GM19324 (cell line): ENCODE results near the gene FAM240A.
"Not testable (repeated sequence)": the region's sequence is repeated elsewhere in the genome, so short reads cannot be mapped to it uniquely, and the experiment has no call there.

Source experiments
- ATAC-seq: cut with Tn5 transposase; IDR thresholded peaks from one replicate; pipeline ENCODE4 v1.9.1; 2021; ENCODE audit warnings: mild to moderate bottlenecking, moderate library complexity; ENCODE audit not compliant: unreplicated experiment, low FRiP score

FAM240A gene

DNA sequence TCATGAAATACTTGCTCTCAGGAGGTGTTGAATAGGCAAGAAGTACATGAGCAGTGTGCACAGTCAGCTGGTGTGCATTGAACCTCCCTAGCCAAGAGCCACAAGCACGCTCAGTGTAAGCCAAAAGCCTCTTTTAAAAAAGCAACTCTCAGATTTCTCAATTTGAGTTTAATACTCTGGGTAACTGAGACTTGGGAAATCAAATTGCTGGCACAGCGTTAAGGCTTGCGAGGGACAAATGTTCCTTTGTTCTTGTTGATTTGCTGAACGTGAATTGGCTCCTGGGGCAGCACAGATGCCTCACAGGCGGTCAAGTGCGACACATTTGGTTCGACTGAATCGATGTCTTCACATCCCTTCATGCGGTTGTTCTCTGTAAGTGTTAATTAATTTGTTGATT, at the start of gene FAM240A:
TSS of gene FAM240A (plus strand) at position 202 of the 400 bp plus-strand sequence. CDS start at position 361, 159 bp downstream.
- ATAC-seq, result no peak

DNA sequence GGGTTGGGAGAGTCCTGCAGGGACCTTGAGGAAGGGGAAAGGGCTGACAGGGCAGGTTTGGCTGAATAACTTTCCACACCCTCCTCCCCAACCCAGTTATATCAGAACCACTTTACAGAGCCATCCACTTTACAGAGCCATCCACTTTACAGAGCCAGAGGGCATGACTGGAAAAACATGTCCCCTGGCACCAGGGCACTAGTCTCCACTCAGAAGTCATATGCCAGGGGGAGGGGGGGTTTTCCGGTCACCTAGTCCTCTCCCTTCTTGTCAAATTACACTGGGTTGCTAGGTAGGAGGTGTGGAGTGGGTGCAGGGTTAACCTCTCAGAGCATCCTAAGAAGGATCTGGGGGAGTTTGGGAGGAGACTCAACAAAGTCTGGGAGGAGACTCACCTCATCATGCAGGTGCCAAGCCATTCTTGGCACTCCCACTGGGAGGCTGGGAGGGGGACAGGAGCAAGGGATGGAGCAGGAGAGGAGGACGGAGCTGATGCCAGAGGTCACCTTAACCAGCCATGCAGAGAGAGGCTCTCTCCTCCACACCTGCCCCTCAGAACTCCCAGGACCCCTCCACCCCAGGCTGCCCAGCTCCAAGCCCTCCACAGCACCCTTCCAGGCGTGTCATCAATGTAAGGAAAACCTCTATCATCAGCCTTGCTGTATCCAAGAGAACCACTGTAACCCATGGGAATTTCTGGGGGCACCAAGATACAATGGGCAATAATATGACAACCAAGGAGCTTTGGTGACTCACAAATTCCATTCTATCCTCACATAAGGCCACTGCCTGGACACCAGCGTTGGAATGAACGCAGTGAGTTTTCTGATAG, 47.9 kb upstream of the FAM240A start:
- no peak for ATAC-seq

DNA sequence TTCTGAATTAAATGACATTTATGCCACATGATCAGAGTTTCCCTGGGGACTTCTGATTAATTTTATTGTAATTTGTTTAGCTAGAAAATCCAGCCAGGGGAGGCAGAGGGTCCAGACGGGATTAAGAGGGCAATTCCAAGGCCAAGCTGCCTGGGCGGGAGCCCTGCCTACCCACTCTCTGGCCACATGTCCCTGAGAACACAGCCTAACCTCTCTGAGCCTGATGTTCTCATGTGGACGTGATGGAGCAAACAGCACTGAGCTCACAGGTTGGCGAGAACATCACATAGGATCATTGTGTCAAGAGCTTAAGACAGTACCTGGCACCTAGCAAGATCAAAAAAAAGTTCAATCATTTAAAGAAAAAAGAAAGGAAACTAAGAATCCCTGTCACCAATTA, 47.2 kb upstream of the FAM240A start:
- ATAC-seq, result no peak

DNA sequence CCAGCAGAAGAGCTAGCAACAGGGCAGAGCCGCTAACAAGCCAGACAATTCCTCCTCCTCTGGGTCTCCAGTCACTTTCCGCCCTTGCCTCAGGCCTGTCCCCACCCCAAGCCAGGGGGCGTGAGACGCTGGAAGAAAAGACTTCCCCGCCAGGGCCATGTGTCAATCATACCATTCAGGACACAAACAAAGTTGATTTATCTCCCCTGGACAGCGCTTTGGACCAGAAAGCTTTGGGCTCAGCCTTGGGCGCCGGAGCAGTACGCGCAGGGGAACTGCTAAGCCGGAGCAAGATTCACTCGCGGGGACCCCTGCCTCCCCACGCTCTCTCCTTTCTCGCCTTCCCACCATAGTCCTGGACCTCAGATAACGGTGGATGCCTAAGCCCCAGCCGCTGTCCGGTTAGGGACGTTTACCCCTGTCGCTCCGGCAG, 46.7 kb upstream of the FAM240A start:
- ATAC-seq, result no peak

DNA sequence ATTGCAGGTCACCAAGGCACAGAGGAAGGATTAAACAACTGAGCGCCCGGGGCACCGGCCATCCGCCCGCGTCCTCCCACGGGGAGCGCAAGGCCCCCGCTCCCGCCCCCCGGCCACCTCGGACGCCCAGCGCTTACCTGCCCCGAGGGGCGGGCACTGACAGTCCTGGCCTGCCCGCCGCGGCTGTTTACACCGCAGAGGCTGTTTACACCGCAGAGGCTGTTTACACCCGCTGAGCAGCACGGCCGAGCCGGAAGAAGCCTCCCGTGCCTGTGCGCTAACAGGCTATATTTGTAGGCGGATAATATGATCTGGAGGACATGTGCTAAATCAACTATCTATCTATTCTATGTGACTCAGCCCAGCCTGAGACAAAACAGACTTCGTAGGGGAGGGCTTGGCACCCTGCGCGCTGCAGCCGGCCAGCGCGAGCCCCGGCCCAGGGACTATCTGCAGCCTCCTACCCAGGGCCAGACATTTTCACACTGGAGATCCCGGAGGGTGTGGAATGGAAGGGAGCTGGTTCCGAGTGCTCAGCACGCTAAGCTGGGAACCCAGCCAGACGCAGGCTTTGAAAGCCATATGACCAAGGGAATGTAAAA, 46.2 kb upstream of the FAM240A start, which contains the start of gene LRRC2:
TSS of gene LRRC2 (minus strand) at position 263 of the 602 bp plus-strand sequence. CDS start 14,711 bp downstream, outside the sequence.
- no peak for ATAC-seq

DNA sequence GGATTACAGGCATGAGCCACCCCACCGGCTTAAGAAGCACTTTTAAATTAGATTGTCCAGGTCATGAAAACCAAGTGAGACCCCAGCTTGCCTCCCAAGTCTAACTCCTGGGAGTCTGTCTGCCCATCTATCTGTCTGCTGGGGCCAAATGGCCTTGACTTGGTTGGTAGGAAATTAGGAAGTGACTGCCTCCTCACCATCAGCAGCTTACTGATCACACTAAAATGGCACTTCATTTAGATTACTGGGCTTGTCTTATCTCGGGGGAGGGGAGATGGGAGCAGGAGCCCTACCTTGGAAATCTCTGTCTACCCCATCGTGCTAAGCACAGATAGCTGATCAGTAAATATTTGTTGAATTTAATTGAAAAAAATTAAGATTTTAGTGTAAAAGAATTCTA, 40.6 kb upstream of the FAM240A start:
- no peak for ATAC-seq

DNA sequence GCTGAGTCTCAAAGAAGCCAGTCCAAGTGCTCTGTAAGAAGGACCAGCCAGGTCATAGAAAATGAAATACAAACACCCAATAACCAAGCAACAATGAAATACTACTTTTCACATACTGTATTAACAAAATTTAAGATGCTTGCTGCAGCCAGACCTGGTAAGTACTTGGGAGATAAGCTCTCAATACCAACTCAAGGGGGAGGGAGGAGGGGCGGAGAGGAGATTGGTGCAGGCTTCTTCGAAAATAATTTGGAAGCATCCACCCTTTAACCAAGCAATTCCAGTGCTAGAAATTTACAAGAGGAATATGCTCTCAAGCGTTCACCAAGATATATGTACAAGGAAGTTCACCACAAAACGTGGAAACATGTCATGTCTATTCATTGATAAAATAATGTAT, 38.6 kb upstream of the FAM240A start:
- ATAC-seq, result no peak

DNA sequence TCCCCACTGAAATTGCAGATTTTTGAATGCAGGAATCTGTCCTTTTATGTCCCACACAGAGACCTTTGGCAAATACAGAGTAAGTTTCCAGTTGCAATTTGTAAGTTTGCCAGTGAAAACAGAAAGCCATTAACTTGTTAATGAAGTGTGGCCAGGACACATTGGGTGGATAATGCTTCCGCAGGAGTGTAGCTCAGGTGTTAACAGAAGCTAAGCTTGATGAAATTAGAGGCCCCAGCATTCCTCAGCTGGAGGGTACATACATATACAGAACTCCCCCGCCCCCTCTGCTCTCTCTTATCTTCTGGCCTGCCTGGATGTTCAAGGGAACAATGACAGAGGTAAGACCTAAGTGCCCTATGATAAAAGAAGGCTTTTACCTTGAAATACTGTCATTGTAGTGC, 38.1 kb upstream of the FAM240A start:
- ATAC-seq, result no peak

DNA sequence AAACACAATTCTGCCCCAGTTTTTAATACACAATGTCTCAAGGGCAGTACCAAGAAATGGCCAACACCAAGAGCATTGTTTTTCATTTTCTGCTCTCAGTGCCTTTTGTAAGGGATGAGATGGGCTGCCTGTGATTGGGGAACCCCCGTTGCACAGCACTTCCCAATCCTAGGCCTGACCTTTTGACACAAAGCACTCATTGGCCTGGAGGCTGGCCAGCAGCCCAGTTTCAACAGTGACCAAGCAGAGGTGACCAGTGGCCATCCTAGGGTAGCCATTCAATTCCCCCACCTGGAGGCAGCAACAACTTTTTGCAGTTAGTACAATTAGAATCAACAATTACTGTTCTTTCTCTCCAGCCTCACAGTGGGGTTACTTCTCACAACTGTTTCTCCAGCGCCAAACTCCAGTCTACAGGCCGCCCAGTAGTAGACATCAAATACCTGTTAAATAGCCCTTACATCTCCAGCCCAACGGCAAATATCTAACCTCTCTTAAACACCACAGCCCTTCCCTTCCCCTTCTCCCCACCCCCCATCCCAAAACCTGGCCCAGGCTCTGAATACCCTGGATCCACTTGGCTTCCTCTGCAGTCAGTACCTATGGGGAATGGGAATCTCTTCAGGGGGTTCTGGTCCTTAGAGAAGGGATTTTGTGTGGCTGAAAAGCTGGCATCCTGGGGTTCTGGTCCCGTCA, 37.3 kb upstream of the FAM240A start:
- no peak for ATAC-seq

DNA sequence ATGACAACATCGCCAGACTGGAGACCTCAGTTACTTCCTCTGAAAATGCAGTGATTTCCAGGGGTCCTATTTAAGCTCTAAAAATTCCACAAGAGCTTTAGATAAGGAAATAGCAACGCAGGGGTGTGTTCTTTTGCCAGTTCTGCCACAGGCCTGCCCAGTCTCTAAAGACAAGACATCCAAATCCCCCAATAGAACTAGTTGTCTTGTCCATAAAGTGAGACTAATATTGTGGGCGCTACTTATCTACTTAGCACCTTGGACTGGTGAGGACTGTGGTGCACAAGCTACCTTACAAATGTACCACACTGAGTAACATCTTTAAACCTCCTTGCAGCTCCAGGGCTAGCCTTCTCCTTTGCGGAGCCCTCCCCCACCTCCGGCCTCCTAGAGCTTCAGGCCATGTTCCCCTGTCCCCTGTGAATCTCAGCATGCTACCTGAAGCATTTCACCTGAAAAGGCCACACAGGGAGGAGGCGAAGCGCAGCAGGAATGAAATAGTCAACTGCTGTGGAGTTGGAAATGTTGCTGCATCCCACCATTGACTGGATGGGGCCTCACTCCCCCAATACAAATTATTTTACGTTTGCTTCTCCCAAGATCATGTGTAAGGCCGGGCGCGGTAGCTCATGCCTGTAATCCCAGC, 36.6 kb upstream of the FAM240A start:
- no peak for ATAC-seq

DNA sequence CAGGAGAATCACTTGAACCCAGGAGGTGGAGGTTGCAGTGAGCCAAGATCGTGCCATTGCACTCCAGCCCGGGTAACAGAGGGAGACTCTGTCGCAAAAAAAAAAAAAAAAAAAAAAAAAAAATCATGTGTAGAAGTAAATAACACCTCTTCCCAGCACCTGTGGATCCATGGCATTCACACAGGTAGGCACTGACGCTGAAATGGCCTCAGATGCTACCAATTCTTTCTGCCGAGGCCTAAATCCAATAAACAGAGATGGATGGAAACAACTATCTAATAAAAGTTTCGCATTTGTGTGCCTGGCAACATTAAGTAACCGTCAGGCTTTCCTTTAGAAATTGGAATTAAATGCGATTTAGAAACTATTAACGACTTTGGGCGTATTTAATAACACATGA, 35.9 kb upstream of the FAM240A start:
- no peak for ATAC-seq

DNA sequence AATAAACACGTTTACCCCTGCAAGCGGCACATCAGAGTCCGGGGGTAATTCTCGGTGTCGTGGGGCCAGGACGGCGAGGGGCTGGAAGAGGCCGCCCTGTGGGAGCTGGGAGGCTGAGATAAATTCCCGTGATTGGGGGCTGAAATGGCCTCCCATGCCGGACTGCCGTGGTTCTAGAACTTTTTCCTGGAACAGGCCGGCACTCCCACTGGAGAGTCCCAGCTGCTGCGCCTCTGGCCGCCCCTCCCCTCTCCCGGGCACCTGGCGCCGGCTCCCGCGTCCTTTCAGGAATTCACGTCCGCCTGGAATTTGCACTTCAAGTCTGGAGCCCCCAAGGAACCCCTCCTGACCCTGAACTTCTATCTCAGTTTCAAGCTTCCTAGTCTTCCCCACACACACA, 35.4 kb upstream of the FAM240A start:
- no peak for ATAC-seq

DNA sequence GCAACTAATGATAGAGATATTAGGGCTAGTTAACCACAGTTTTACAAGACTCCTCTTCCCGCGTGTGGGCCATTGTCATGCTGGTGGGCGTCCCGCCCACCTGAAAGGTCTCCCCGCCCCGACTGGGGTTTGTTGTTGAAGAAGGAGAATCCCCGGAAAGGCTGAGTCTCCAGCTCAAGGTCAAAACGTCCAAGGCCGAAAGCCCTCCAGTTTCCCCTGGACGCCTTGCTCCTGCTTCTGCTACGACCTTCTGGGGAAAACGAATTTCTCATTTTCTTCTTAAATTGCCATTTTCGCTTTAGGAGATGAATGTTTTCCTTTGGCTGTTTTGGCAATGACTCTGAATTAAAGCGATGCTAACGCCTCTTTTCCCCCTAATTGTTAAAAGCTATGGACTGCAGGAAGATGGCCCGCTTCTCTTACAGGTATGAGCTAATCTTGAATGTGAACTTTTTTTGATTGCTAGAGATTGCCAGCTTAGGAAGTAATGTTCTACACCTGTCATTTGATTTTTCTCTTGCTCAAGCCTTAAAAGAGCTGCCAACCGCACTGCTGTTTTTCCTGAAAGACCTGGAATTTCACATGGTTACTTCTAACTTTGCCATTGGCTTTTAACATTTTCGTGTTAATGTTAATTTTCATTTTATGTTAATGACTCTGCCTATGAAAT, 34.6 kb upstream of the FAM240A start:
- not testable (repeated sequence) for ATAC-seq

DNA sequence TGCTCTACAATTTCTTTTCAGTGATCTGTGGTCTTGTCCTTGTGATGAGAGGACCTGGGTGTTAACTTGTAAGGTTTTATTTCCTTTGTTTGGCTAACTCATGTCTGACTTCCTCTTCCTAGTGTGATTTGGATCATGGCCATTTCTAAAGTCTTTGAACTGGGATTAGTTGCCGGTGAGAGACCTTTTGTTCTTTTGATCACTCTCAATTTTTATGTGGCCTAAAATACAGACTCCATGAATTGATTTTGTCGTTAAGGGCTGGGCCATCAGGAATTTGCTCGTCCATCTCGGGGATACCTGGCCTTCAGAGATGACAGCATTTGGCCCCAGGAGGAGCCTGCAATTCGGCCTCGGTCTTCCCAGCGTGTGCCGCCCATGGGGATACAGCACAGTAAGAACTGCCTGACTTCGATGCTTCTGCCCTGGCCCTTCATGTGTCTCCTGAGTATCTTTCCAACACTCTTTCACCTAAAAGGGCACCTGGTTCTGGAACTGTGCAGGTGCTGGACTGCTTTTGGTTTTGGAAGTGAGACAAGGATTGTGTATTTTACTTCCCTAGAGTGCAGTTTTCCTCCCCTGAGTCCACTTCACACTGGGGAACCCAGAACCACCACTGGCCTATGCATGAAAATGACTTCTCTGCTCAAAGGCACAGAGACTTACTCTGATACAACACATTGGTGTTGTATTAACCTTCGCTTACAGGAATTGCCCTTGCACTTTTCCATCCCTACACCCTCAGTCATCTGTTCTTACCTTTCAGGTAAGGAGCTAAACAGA, 33.2 kb upstream of the FAM240A start:
- ATAC-seq, result no peak

DNA sequence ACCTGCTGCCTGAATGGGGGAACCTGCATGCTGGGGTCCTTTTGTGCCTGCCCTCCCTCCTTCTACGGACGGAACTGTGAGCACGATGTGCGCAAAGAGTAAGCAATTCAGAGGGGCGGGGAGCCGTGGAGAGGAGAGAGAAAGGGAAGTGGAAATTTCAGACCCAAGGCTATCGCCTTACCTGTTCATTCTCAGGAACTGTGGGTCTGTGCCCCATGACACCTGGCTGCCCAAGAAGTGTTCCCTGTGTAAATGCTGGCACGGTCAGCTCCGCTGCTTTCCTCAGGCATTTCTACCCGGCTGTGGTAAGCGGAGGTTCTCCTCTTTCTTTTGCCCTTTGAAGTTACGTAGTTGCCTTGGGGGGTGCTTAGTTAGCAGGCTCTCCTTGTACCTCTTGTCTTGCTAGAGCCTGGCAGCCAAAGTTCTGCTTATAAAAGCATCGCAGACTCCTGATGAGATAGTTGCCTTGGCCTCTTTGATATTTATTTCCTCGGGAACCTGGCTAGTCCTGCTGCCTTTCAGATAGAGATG, 32.5 kb upstream of the FAM240A start:
- no peak for ATAC-seq

DNA sequence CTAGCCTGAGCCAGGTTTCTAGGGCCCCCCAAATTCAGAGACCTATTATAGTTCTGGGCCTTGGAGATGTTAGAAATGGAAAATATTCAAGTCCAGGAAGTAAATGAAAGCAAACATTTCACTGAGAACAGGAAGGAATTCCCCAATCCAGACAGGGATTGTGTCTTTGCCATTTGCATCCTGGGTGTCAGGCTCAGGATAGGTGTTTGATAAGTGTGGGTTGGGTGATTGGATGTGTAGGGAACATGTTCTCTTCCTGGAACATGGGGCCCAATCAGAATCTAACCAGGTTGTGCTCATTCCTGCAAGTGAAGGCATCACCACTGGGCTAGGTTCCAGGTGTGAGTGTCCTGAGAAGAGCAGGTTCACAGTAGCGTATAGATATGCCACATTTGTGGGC, 31.6 kb upstream of the FAM240A start:
- ATAC-seq, result no peak

DNA sequence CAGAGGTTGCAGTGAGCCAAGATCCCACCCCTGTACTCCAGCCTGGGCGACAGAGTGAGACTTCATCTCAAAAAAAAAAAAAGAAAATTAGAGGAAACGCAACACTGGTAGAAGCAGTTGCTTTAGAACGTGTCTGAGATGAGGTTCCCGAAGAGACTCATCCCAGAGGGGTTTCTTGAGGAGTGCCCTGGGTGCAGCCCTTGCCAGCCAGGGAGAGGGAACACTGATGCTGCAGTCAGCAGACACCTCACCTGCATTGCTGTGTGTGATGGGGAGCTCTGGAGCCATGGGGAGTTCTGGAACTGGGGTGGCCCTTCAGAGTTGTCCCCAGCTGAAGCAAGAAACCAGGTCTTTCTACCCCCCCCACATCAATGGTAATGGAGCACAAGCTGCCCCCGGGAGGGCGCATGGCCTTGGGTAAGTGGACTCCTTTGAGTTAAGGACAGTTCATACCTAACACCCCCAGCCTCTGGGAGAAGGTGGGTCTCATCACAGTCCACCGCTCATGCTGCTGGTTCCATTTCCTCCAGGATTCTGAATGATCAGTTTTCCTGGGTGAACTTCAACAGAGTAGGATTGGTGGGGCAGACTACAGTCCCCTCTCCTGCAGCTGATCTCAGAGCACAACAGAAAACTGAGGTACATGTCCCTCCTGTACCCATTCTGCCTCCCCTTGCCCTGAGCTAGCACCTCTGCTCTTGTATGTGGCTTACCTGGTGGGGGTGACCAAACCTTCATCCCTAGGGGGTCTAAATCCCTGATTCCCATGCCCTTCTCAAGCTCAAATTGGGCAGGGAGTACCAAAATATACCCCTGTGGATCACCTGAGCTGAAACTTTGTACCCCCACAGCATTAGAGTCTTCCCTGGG, 27.5 kb upstream of the FAM240A start:
- no peak for ATAC-seq
